WTC11 (cell line): ENCODE results near the gene FMR1. TPM values are rescaled to one million over a fixed set of nuclear protein-coding genes. Genes with fewer than 3 reads are reported as not detected.

Source experiments
- ATAC-seq: fragments of 200-7000 bp; cut with Tn5 transposase; 2 replicates; pipeline ENCODE4 v1.10.0; 2021; ENCODE audit warnings: mild to moderate bottlenecking, moderate library complexity
- CTCF ChIA-PET: fragments of 300-600 bp; sonication (Branson Sonifier 250); formaldehyde crosslinking; loops from one replicate; lab custom pipeline; 2021; ENCODE audit warnings: antibody characterized with exemption; lab: Charles Lee
- POLR2A ChIA-PET: fragments of 350-600 bp; sonication (Branson Sonifier 250); formaldehyde crosslinking; loops from one replicate; lab custom pipeline; 2021; ENCODE audit warnings: antibody characterized with exemption; lab: Charles Lee
- DNase-seq: peaks from one replicate; pipeline ENCODE4 v3.0.0; 2021; ENCODE audit warnings: low spot score
- H3K27ac Mint-ChIP-seq: 2 replicates; pipeline ENCODE4 v1.8.0; 2021; ENCODE audit warnings: mixed read lengths
- H3K27me3 Mint-ChIP-seq: 2 replicates; pipeline ENCODE4 v1.8.0; 2021; ENCODE audit warnings: low read depth, mild to moderate bottlenecking, moderate library complexity, mixed read lengths
- H3K36me3 Mint-ChIP-seq: 2 replicates; pipeline ENCODE4 v1.8.0; 2021; ENCODE audit warnings: mixed read lengths
- H3K4me1 Mint-ChIP-seq: 2 replicates; pipeline ENCODE4 v1.8.0; 2022; ENCODE audit warnings: mixed read lengths
- H3K4me3 Mint-ChIP-seq: 2 replicates; pipeline ENCODE4 v1.8.0; 2021; ENCODE audit warnings: mild to moderate bottlenecking, moderate library complexity, mixed read lengths
- H3K9me3 Mint-ChIP-seq: 2 replicates; pipeline ENCODE4 v1.8.0; 2021; ENCODE audit warnings: mixed read lengths
- CREM ChIP-seq: sonication (generic); formaldehyde crosslinking; IDR thresholded peaks from 2 replicates; pipeline ENCODE4 v1.8.1; 2022; ENCODE audit warnings: mild to moderate bottlenecking, missing genetic modification reagents, moderate library complexity
- FOXJ3 ChIP-seq: sonication (generic); formaldehyde crosslinking; IDR thresholded peaks from 2 replicates; pipeline ENCODE4 v1.9.0; 2021; ENCODE audit warnings: missing genetic modification reagents, mild to moderate bottlenecking, borderline replicate concordance
- GABPB1 ChIP-seq: sonication (generic); formaldehyde crosslinking; IDR thresholded peaks from 2 replicates; pipeline ENCODE4 v1.8.1; 2023; ENCODE audit warnings: mild to moderate bottlenecking, missing genetic modification reagents
- GRHL2 ChIP-seq: fragments of 250-450 bp; sonication (Bioruptor Pico); IDR thresholded peaks from 2 replicates; pipeline ENCODE4 v1.8.0; 2022; ENCODE audit warnings: mild to moderate bottlenecking, moderate library complexity; ENCODE audit not compliant: insufficient replicate concordance, severe bottlenecking
- NR3C1 ChIP-seq: sonication (generic); formaldehyde crosslinking; conservative IDR thresholded peaks from 2 replicates; pipeline ENCODE4 v1.8.1; 2023; ENCODE audit warnings: low read depth, mild to moderate bottlenecking, missing genetic modification reagents
- ZBTB21 ChIP-seq: sonication (generic); formaldehyde crosslinking; IDR thresholded peaks from 2 replicates; pipeline ENCODE4 v1.8.1; 2023; ENCODE audit warnings: mild to moderate bottlenecking, missing genetic modification reagents, borderline replicate concordance
- ZNF121 ChIP-seq: sonication (generic); formaldehyde crosslinking; IDR thresholded peaks from 2 replicates; pipeline ENCODE4 v1.8.0; 2023; ENCODE audit warnings: missing genetic modification reagents
- ZNF138 ChIP-seq: sonication (generic); formaldehyde crosslinking; conservative IDR thresholded peaks from 2 replicates; pipeline ENCODE4 v1.8.1; 2022; ENCODE audit warnings: mild to moderate bottlenecking, moderate library complexity, missing genetic modification reagents
- ZNF416 ChIP-seq: fragments of 250-450 bp; sonication (Bioruptor Pico); IDR thresholded peaks from 2 replicates; pipeline ENCODE4 v1.9.0; 2021; ENCODE audit warnings: mild to moderate bottlenecking, inconsistent platforms
- ZNF423 ChIP-seq: fragments of 250-450 bp; sonication (Bioruptor Pico); IDR thresholded peaks from 2 replicates; pipeline ENCODE4 v2.1.2; 2022; ENCODE audit warnings: mild to moderate bottlenecking, moderate library complexity
- total RNA-seq: library from RNA; stranded (reverse); gene quantifications from 3 replicates; pipeline ENCODE4 v1.2.3, GENCODE V29; 2021
- TF ChIP-seq, protein P1 (sequence below): fragments of 250-450 bp; sonication (Bioruptor Pico); IDR thresholded peaks from 2 replicates; pipeline ENCODE4 v1.9.0; 2021; ENCODE audit warnings: mild to moderate bottlenecking
- TF ChIP-seq, protein P2 (sequence below): sonication (generic); formaldehyde crosslinking; IDR thresholded peaks from 2 replicates; pipeline ENCODE4 v1.8.1; 2023; ENCODE audit warnings: mild to moderate bottlenecking, missing genetic modification reagents
- TF ChIP-seq, protein P3 (sequence below): sonication (generic); formaldehyde crosslinking; IDR thresholded peaks from 2 replicates; pipeline ENCODE4 v1.8.1; 2023; ENCODE audit warnings: mild to moderate bottlenecking, missing genetic modification reagents, moderate library complexity
- TF ChIP-seq, protein P4 (sequence below): fragments of 250-450 bp; sonication (Bioruptor Pico); conservative IDR thresholded peaks from 2 replicates; pipeline ENCODE4 v1.9.0; 2021; ENCODE audit warnings: mild to moderate bottlenecking
- TF ChIP-seq, protein P5 (sequence below): sonication (generic); formaldehyde crosslinking; IDR thresholded peaks from 2 replicates; pipeline ENCODE4 v1.8.1; 2022; ENCODE audit warnings: mild to moderate bottlenecking, missing genetic modification reagents, moderate library complexity, borderline replicate concordance
- TF ChIP-seq, protein P6 (sequence below): sonication (generic); formaldehyde crosslinking; IDR thresholded peaks from 2 replicates; pipeline ENCODE4 v1.8.0; 2022; ENCODE audit warnings: mild to moderate bottlenecking, missing genetic modification reagents

FMR1 gene
- total RNA-seq, 1 experiment from 2014 or later: 32.7 TPM

DNA sequence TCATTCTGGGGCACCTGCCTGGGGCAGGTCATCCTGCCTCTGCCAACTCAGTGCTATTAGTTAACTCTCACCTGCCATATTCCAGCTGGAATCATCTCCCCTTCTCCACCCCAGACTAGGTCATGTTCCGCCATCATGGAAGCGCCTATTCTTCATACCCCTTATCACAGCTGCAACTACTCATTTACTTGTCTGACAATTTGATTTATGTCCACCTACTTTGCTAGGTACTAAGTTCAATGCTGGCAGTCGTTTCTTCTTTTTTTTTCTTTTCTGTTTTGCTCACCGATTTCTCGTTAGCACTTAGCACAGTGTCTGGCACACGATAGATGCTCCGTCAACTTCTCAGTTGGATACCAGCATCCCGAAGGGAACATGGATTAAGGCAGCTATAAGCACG lies 1.1 kb upstream of the FMR1 start:
- Mint-ChIP-seq H3K36me3 (no peaks in the 10 kb centered on the region), H3K27ac (no peak overlapping the region), H3K27me3 (peaks cover 31% of the 10 kb centered on the region), H3K4me3 (peak overlapping the region; percentile 72), H3K9me3 (no peaks in the 10 kb centered on the region), H3K4me1 (peaks cover 18% of the 10 kb centered on the region)
- ChIA-PET CTCF (no interaction called here), POLR2A (interaction anchor here (0.6 kb wide), 1 partner anchor 131 kb away, joined by 3 read pairs; no protein-coding TSS in a partner anchor)
- TF ChIP-seq, protein P1, sequence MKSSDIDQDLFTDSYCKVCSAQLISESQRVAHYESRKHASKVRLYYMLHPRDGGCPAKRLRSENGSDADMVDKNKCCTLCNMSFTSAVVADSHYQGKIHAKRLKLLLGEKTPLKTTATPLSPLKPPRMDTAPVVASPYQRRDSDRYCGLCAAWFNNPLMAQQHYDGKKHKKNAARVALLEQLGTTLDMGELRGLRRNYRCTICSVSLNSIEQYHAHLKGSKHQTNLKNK (CRISPR knock-in tag): no peak
- TF ChIP-seq, protein P2, sequence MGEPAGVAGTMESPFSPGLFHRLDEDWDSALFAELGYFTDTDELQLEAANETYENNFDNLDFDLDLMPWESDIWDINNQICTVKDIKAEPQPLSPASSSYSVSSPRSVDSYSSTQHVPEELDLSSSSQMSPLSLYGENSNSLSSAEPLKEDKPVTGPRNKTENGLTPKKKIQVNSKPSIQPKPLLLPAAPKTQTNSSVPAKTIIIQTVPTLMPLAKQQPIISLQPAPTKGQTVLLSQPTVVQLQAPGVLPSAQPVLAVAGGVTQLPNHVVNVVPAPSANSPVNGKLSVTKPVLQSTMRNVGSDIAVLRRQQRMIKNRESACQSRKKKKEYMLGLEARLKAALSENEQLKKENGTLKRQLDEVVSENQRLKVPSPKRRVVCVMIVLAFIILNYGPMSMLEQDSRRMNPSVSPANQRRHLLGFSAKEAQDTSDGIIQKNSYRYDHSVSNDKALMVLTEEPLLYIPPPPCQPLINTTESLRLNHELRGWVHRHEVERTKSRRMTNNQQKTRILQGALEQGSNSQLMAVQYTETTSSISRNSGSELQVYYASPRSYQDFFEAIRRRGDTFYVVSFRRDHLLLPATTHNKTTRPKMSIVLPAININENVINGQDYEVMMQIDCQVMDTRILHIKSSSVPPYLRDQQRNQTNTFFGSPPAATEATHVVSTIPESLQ (CRISPR knock-in tag): no peak
- TF ChIP-seq ZNF138 (CRISPR knock-in tag) (no peak), CREM (CRISPR knock-in tag) (no peak), GABPB1 (CRISPR knock-in tag) (no peak)
- TF ChIP-seq, protein P3, sequence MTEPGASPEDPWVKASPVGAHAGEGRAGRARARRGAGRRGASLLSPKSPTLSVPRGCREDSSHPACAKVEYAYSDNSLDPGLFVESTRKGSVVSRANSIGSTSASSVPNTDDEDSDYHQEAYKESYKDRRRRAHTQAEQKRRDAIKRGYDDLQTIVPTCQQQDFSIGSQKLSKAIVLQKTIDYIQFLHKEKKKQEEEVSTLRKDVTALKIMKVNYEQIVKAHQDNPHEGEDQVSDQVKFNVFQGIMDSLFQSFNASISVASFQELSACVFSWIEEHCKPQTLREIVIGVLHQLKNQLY (CRISPR knock-in tag): no peak
- TF ChIP-seq, protein P4, sequence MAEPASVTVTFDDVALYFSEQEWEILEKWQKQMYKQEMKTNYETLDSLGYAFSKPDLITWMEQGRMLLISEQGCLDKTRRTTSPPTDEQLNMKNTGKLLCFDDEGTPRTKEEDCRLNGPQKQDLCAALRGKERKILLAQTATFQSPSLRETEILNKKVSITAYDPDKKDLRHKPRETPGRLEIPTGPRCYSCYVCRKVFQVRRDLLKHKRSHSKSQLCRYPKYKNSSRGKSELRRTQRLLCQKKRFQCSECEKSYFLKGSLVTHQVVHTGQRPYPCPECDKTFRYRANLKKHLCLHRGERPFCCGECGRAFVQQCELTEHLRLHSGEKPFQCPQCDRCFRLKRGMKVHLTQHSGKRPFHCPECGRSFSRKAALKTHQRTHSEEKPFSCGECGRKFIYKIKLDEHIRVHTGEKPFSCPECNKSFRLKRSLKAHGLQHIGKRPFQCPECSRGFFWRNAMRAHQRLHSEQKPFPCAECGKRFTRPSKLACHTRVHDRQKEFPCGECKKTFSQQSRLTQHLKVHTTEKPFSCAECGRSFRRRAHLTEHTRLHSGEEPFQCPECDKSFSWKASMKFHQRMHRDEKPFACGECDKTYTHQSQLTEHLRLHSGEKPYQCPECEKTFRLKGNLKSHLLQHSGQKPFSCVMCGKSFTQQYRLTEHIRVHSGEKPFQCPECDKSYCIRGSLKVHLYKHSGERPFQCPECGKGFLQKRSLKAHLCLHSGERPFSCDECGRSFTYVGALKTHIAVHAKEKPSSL (CRISPR knock-in tag): no peak
- ATAC-seq: no peak
- no peak for DNase-seq

DNA sequence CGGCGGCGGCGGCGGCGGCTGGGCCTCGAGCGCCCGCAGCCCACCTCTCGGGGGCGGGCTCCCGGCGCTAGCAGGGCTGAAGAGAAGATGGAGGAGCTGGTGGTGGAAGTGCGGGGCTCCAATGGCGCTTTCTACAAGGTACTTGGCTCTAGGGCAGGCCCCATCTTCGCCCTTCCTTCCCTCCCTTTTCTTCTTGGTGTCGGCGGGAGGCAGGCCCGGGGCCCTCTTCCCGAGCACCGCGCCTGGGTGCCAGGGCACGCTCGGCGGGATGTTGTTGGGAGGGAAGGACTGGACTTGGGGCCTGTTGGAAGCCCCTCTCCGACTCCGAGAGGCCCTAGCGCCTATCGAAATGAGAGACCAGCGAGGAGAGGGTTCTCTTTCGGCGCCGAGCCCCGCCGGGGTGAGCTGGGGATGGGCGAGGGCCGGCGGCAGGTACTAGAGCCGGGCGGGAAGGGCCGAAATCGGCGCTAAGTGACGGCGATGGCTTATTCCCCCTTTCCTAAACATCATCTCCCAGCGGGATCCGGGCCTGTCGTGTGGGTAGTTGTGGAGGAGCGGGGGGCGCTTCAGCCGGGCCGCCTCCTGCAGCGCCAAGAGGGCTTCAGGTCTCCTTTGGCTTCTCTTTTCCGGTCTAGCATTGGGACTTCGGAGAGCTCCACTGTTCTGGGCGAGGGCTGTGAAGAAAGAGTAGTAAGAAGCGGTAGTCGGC lies 528 bp downstream of the FMR1 start:
- ChIA-PET POLR2A (interaction anchor here (1.3 kb wide), 1 partner anchor 8 kb away, joined by 6 read pairs; no protein-coding TSS in a partner anchor), CTCF (no interaction called here)
- H3K36me3 Mint-ChIP-seq: no peaks in the 10 kb centered on the region
- H3K27ac Mint-ChIP-seq: peak overlapping the region; percentile 98
- H3K4me1 Mint-ChIP-seq: peaks cover 33% of the 10 kb centered on the region
- no peaks in the 10 kb centered on the region for H3K9me3 Mint-ChIP-seq
- peak overlapping the region; percentile 94 for H3K4me3 Mint-ChIP-seq
- DNase-seq: peak; percentile 25
- no peak for TF ChIP-seq ZNF416 (CRISPR knock-in tag)
- no peak for TF ChIP-seq NR3C1
- TF ChIP-seq, protein P5, sequence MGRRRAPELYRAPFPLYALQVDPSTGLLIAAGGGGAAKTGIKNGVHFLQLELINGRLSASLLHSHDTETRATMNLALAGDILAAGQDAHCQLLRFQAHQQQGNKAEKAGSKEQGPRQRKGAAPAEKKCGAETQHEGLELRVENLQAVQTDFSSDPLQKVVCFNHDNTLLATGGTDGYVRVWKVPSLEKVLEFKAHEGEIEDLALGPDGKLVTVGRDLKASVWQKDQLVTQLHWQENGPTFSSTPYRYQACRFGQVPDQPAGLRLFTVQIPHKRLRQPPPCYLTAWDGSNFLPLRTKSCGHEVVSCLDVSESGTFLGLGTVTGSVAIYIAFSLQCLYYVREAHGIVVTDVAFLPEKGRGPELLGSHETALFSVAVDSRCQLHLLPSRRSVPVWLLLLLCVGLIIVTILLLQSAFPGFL: no peak
- TF ChIP-seq ZBTB21 (CRISPR knock-in tag): no peak
- no peak for TF ChIP-seq GRHL2
- ATAC-seq: peak; percentile 56
- H3K27me3 Mint-ChIP-seq: peaks cover 31% of the 10 kb centered on the region

DNA sequence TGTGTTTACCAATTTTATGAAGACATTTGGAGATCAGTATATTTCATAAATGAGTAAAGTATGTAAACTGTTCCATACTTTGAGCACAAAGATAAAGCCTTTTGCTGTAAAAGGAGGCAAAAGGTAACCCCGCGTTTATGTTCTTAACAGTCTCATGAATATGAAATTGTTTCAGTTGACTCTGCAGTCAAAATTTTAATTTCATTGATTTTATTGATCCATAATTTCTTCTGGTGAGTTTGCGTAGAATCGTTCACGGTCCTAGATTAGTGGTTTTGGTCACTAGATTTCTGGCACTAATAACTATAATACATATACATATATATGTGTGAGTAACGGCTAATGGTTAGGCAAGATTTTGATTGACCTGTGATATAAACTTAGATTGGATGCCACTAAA lies 1.9 kb downstream of the FMR1 start:
- H3K9me3 Mint-ChIP-seq: no peaks in the 10 kb centered on the region

More for the DNA sequence above, 1.9 kb downstream of the FMR1 start:
- ChIA-PET POLR2A (no interaction called here), CTCF (no interaction called here)
- Mint-ChIP-seq H3K36me3 (no peaks in the 10 kb centered on the region), H3K27ac (0 out of 2 replicates have a peak overlapping the region, but pooled peaks have one; percentile 19), H3K27me3 (peaks cover 30% of the 10 kb centered on the region), H3K4me1 (peaks cover 41% of the 10 kb centered on the region), H3K4me3 (peak overlapping the region; percentile 94)
- TF ChIP-seq, protein P4 (CRISPR knock-in tag): no peak
- TF ChIP-seq, protein P6, sequence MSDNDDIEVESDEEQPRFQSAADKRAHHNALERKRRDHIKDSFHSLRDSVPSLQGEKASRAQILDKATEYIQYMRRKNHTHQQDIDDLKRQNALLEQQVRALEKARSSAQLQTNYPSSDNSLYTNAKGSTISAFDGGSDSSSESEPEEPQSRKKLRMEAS (CRISPR knock-in tag): no peak
- TF ChIP-seq FOXJ3 (CRISPR knock-in tag) (no peak), ZNF423 (no peak), ZNF121 (no peak)
- no peak for ATAC-seq
- no peak for DNase-seq
